ENCODE measurements around the gene RAB10. TPM values are rescaled to one million over a fixed set of nuclear protein-coding genes. Genes with fewer than 3 reads are reported as not detected.

Gene RAB10
- total and polyA plus RNA-seq, 2 experiments from 2014 or later = 102 to 143 TPM

GRCh38 chr2:26175466-26176278 is 141.8 kb downstream of the RAB10 start (continued):
- TF ChIP-seq ZNF114 (CRISPR knock-in tag; IDR thresholded peaks at IDR 0.05) = no peak
- TF ChIP-seq POLR2AphosphoS5 (IDR thresholded peaks at IDR 0.05; ENCODE audit: low read depth) = no peak
- no peak for TF ChIP-seq ZNF462 (CRISPR knock-in tag; IDR thresholded peaks at IDR 0.05)
- no peak for TF ChIP-seq STAT1 (IDR thresholded peaks at IDR 0.05; ENCODE audit: unreplicated experiment)
- no peak for TF ChIP-seq EZH2phosphoT487 (IDR thresholded peaks at IDR 0.05; ENCODE audit: unreplicated experiment)
- no peak for TF ChIP-seq JUNB (IDR thresholded peaks at IDR 0.05; ENCODE audit: unreplicated experiment)
- TF ChIP-seq CREB1 (CRISPR knock-in tag; IDR thresholded peaks at IDR 0.05; ENCODE audit: low read depth) = no peak
- TF ChIP-seq NANOG (IDR thresholded peaks at IDR 0.05; ENCODE audit: borderline replicate concordance) = no peak

- peaks cover 5% of the 10 kb centered on the region; the same call in 2 of the 3 replicates for H3K9me3 Mint-ChIP-seq
- peaks cover 29% of the 10 kb centered on the region for H3K4me1 Mint-ChIP-seq
- Histone ChIP-seq H3K4me3 (no peak overlapping the region), H3K9me2 (ENCODE audit: insufficient read depth) (no peaks in the 10 kb centered on the region), H3F3A (replicated peaks; ENCODE audit: low read depth) (0 out of 2 replicates have a peak, but pooled peaks cover under 1% of the 10 kb centered on the region), H3K79me2 (replicated peaks; ENCODE audit: insufficient read depth) (peaks cover 12% of the 10 kb centered on the region; the same call in 1 of the 2 replicates), H3K27ac (ENCODE audit: low read depth) (no peak overlapping the region), H4K20me1 (replicated peaks; ENCODE audit: insufficient read depth) (peaks cover 10% of the 10 kb centered on the region), H2AFZ (no peak overlapping the region), H3K4me2 (no peak overlapping the region), H3K27me3 (ENCODE audit: insufficient read depth) (no peaks in the 10 kb centered on the region), H3K4me1 (ENCODE audit: insufficient read depth) (peaks cover 27% of the 10 kb centered on the region), H3K36me3 (ENCODE audit: insufficient read depth) (peaks cover 4% of the 10 kb centered on the region; the same call in 1 of the 2 replicates)
- H3K27ac Mint-ChIP-seq = no peak overlapping the region
- peaks cover 13% of the 10 kb centered on the region; the same call in 2 of the 3 replicates for H3K36me3 Mint-ChIP-seq (ENCODE audit: low read depth)
- DNase-seq (ENCODE audit: low spot score) (no peak), ATAC-seq (no peak)
- TF ChIP-seq STAT1 (IDR thresholded peaks at IDR 0.05; ENCODE audit: unreplicated experiment) (no peak), REST (IDR thresholded peaks at IDR 0.05; ENCODE audit: unreplicated experiment) (no peak), EZH2 (IDR thresholded peaks at IDR 0.05; ENCODE audit: low read depth, unreplicated experiment) (no peak), ZNF331 (CRISPR knock-in tag; IDR thresholded peaks at IDR 0.05; ENCODE audit: low read depth) (no peak), ZNF114 (CRISPR knock-in tag; IDR thresholded peaks at IDR 0.05) (no peak), EZH2phosphoT487 (IDR thresholded peaks at IDR 0.05; ENCODE audit: unreplicated experiment) (no peak), NANOG (IDR thresholded peaks at IDR 0.05; ENCODE audit: borderline replicate concordance) (no peak), CREB1 (CRISPR knock-in tag; IDR thresholded peaks at IDR 0.05; ENCODE audit: low read depth) (no peak)
- H3K4me3 Mint-ChIP-seq = no peak overlapping the region
- peaks cover 25% of the 10 kb centered on the region for H3K27me3 Mint-ChIP-seq (ENCODE audit: insufficient read depth, low read depth, poor library complexity)
These were observed 142.4 kb downstream of the RAB10 start for GRCh38 chr2:26176279-26176615.

Measured in GM23338 (cell line).